T-cell (primary cell): Measurements from ENCODE around the gene CTNS. TPM values are rescaled to one million over a fixed set of nuclear protein-coding genes. Genes with fewer than 3 reads are reported as not detected.

Source experiments
- ATAC-seq, 4 experiments: fragments of 200-7000 bp in 3 of 4; fragments of 150-1000 bp in 1 of 4; cut with Tn5 transposase; replicated peaks in 1 of 4; 1 replicate in 3 of 4; 2 replicates in 1 of 4; pipeline ENCODE4 v1.10.0; 2021; ENCODE audit warnings: moderate library complexity in 3 of 4, mild to moderate bottlenecking in 2 of 4, moderate number of reproducible peaks in 1 of 4
- CTCF ChIA-PET, 2 donors: fragments of 300-600 bp; sonication (Branson Sonifier 250); formaldehyde crosslinking; loops; one replicate each; lab custom pipeline; 2022; ENCODE audit warnings: antibody characterized with exemption in 2 of 2; lab: Charles Lee
- POLR2A ChIA-PET, 2 donors: fragments of 300-600 bp; sonication (Branson Sonifier 250); formaldehyde crosslinking; loops; one replicate each; lab custom pipeline; 2022; ENCODE audit warnings: antibody characterized with exemption in 2 of 2; lab: Charles Lee
- DNase-seq, 35 experiments: peaks; one replicate each; pipeline versions ENCODE4 v3.0.0 to v3.0.0-alpha.2; 2013 to 2023
- H3K27ac ChIP-seq: one replicate; pipeline ENCODE4 v1.5.1; 2013; ENCODE audit warnings: low read length
- H3K27me3 ChIP-seq, 2 experiments: replicated peaks in 1 of 2; 1 replicate in 1 of 2; 2 replicates in 1 of 2; pipeline versions ENCODE4 v1.6.1 to v1.7.0; 2013; ENCODE audit warnings: low read length in 1 of 2, mixed read lengths in 1 of 2; ENCODE audit not compliant: control insufficient read depth in 2 of 2, insufficient read depth in 2 of 2; ENCODE audit errors: extremely low read depth in 1 of 2
- H3K36me3 ChIP-seq, 2 donors: 1 replicate in 1 of 2; 2 replicates in 1 of 2; pipeline versions ENCODE4 v1.6.1 to v1.7.0; 2013; ENCODE audit warnings: low read length in 1 of 2; ENCODE audit not compliant: control insufficient read depth in 2 of 2, insufficient read depth in 1 of 2; ENCODE audit errors: extremely low read depth in 1 of 2
- H3K4me1 ChIP-seq, 2 experiments: 1 replicate in 1 of 2; 2 replicates in 1 of 2; pipeline versions ENCODE4 v1.6.1 to v1.7.0; 2013; ENCODE audit warnings: low read length in 2 of 2, mixed read lengths in 1 of 2; ENCODE audit not compliant: insufficient read depth in 2 of 2, control insufficient read depth in 1 of 2; ENCODE audit errors: extremely low read depth in 1 of 2
- H3K4me3 ChIP-seq, 2 donors: 1 replicate in 1 of 2; 2 replicates in 1 of 2; pipeline versions ENCODE4 v1.5.1 to v1.7.0; 2013; ENCODE audit warnings: mild to moderate bottlenecking in 2 of 2, low read length in 1 of 2, moderate library complexity in 1 of 2; ENCODE audit not compliant: control insufficient read depth in 1 of 2; ENCODE audit errors: extremely low read depth in 1 of 2
- H3K9me3 ChIP-seq: 2 replicates; pipeline ENCODE4 v1.7.0; 2013
- H3K27ac Mint-ChIP-seq, 2 donors: one replicate each; pipeline ENCODE4 v1.8.0; 2020 to 2021; ENCODE audit warnings: mild to moderate bottlenecking in 2 of 2, mixed read lengths in 2 of 2
- H3K27me3 Mint-ChIP-seq, 2 donors: one replicate each; pipeline ENCODE4 v1.8.0; 2021 to 2022; ENCODE audit warnings: mixed read lengths in 2 of 2
- H3K36me3 Mint-ChIP-seq: one replicate; pipeline ENCODE4 v1.8.0; 2021; ENCODE audit warnings: mixed read lengths
- H3K4me1 Mint-ChIP-seq, 3 donors: one replicate each; pipeline ENCODE4 v1.8.0; 2020 to 2022; ENCODE audit warnings: mixed read lengths in 3 of 3, mild to moderate bottlenecking in 1 of 3
- H3K4me3 Mint-ChIP-seq, 3 donors: one replicate each; pipeline ENCODE4 v1.8.0; 2020 to 2022; ENCODE audit warnings: mild to moderate bottlenecking in 3 of 3, mixed read lengths in 3 of 3, moderate library complexity in 3 of 3
- H3K9me3 Mint-ChIP-seq, 3 donors: one replicate each; pipeline ENCODE4 v1.8.0; 2020 to 2022; ENCODE audit warnings: mixed read lengths in 3 of 3
- WGBS: methylation state at CpG from one replicate; pipeline ENCODE4 v1.1.5; 2013; ENCODE audit warnings: missing lambda C conversion rate; ENCODE audit not compliant: insufficient coverage; 5-methylcytosine and 5-hydroxymethylcytosine counted together
- total RNA-seq, 35 experiments: library from RNA in 6 of 35; stranded (reverse) in 6 of 35; fragments of 120-200 nt in 1 of 35; gene quantifications; one replicate each; pipeline versions ENCODE4 v1.2.1 to v1.2.4 and lab custom pipeline; 2013 to 2026

The CTNS gene
- total RNA-seq, 5 donors from 2014 or later (not counting 1 experiment from before 2014, with no cell fraction given): 7.1 to 15.9 (median 11.4) TPM

- ATAC-seq (no peak), DNase-seq (no peak)
- Mint-ChIP-seq H3K27ac (no peak overlapping the region), H3K36me3 (no peaks in the 10 kb centered on the region), H3K4me1 (no peaks in the 10 kb centered on the region), H3K27me3 (no peaks in the 10 kb centered on the region), H3K4me3 (no peak overlapping the region), H3K9me3 (no peaks in the 10 kb centered on the region)
- no peak overlapping the region for H3K27ac ChIP-seq
- H3K4me3 ChIP-seq: no peak overlapping the region
- no peaks in the 10 kb centered on the region for H3K4me1 ChIP-seq
- ChIA-PET POLR2A (no interaction called here), CTCF (no interaction called here)
- H3K9me3 ChIP-seq: no peaks in the 10 kb centered on the region
- 95% methylated on average over 7 of the region's 7 CpGs for WGBS
- peaks cover 0 to 7% of the 10 kb centered on the region in 2 donors for H3K36me3 ChIP-seq
- H3K27me3 ChIP-seq: no peaks in the 10 kb centered on the region
These were observed 21.0 kb downstream of the CTNS start for GRCh38 chr17:3657588-3657869.

DNA sequence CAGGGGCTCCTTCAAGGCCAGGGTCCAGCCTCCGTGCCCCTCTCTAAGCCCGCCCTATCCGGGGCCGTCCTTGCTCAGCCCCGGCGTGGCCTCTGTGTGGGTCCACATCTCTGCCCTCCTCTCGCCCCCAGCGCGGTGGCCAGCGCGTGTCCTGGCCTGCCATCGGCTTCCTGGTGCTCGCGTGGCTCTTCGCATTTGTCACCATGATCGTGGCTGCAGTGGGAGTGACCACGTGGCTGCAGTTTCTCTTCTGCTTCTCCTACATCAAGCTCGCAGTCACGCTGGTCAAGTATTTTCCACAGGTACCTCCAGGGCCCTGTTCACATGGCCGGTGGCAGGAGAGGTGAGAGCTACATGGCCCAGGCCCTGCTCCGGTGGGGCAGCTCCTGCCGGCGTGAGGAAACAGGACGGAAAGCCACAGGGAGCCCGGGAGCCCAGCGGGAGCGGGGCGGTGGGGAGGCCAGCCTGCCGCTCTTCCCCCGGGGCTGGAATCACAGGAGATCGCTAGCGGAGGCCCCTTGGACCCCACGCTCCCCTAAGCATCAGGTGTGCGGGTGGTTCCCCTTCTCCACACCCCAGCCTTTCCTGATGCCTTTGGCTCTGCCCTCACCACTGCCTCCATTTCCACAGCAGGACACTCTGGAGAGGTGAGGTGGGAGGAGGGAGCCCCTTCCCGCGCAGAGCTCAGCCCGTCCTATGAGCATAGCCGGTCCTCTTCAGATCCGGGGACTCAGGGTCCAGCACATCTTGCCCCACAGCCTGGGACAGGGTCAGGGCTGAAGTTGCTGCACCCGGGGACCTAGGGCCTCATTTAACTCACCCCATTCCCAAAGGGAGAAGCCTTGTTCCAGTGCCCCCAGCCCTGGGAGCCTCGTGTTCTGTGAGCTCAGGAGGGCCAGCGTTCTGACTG, 21.6 kb downstream of the CTNS start:
- DNase-seq (no peak), ATAC-seq (no peak)
- no peaks in the 10 kb centered on the region for H3K27me3 ChIP-seq
- H3K36me3 Mint-ChIP-seq: no peaks in the 10 kb centered on the region
- H3K27me3 Mint-ChIP-seq: no peaks in the 10 kb centered on the region
- no peak overlapping the region for H3K4me3 ChIP-seq
- H3K9me3 ChIP-seq: no peaks in the 10 kb centered on the region
- CTCF ChIA-PET: no interaction called here
- no peak overlapping the region for H3K27ac Mint-ChIP-seq
- H3K9me3 Mint-ChIP-seq: no peaks in the 10 kb centered on the region
- POLR2A ChIA-PET: no interaction called here
- H3K4me1 ChIP-seq: no peaks in the 10 kb centered on the region
- peaks cover 3 to 7% of the 10 kb centered on the region in 2 donors for H3K36me3 ChIP-seq
- H3K4me1 Mint-ChIP-seq: no peaks in the 10 kb centered on the region
- 93% methylated on average over 31 of the region's 42 CpGs for WGBS
- H3K4me3 Mint-ChIP-seq: no peak overlapping the region
- H3K27ac ChIP-seq: no peak overlapping the region

DNA sequence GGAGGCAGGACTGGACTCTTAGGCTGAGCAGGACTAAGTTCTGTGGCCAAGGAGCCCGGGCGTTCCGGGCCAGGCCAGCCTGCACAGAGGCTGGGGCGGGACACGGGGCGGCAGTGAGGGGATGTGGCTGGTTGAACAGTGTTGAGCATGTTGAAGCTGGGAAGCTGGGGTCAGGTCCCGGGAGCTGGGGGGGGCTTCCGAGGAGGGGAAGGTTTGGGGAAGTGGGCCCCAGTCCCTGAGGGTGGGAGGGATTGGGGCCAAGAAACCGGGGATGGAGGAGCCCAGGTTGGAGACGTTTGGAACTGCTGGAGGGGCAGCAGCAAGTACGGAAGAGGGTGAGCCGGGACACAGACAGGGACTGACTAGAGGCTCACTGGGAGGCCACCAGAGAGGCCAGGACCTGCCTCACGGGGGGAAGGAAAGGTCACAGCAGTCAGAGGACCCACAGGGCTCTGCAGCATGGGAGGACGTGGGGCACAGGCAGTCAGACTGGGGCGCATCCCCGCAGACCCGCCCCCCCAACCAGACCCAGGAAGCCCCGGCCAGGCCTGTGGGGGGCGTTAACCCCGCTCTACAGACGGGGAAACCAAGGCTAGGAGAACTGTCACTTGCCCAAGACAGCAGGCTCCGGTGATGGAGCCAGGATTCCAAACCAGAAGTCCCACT, 22.4 kb downstream of the CTNS start:
- DNase-seq (no peak), ATAC-seq (no peak)
- Histone ChIP-seq H3K27me3 (no peaks in the 10 kb centered on the region), H3K9me3 (no peaks in the 10 kb centered on the region), H3K36me3 (peaks cover 3 to 7% of the 10 kb centered on the region in 2 donors), H3K4me1 (no peaks in the 10 kb centered on the region), H3K4me3 (no peak overlapping the region), H3K27ac (no peak overlapping the region)
- CTCF ChIA-PET: no interaction called here
- Mint-ChIP-seq H3K4me3 (no peak overlapping the region), H3K9me3 (no peaks in the 10 kb centered on the region), H3K4me1 (no peaks in the 10 kb centered on the region), H3K27me3 (no peaks in the 10 kb centered on the region), H3K27ac (no peak overlapping the region), H3K36me3 (no peaks in the 10 kb centered on the region)
- POLR2A ChIA-PET: no interaction called here
- 83% methylated on average over 21 of the region's 22 CpGs for WGBS

DNA sequence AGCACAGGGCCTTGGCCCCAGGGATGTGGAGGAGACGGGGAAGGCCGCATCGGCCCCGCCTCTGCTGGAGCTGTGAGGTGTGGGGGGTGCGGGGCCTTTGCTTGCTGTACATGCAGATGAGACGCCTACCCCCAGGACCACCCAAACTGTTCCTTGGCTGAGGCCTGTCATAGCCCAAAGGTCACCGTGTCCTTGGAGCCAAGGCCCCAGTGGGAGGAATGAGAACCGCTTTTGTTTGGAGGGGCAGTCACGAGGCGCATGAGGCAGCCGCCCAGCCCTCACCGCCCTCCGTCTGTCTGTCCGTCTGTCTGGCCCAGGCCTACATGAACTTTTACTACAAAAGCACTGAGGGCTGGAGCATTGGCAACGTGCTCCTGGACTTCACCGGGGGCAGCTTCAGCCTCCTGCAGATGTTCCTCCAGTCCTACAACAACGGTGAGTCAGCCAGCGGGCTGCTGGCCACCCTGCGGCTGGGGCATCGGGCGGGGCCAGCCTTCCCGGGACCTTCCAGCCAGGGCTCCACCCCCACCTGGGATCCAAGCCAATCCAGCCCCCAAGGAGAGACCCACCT, 23.1 kb downstream of the CTNS start:
- ChIA-PET CTCF (no interaction called here), POLR2A (no interaction called here)
- H3K27ac Mint-ChIP-seq: no peak overlapping the region
- H3K9me3 Mint-ChIP-seq: no peaks in the 10 kb centered on the region
- no peaks in the 10 kb centered on the region for H3K4me1 Mint-ChIP-seq
- no peak for ATAC-seq
- Histone ChIP-seq H3K9me3 (no peaks in the 10 kb centered on the region), H3K27me3 (no peaks in the 10 kb centered on the region), H3K27ac (no peak overlapping the region), H3K36me3 (peaks cover 3 to 7% of the 10 kb centered on the region in 2 donors), H3K4me3 (no peak overlapping the region), H3K4me1 (no peaks in the 10 kb centered on the region)
- 94% methylated on average over 9 of the region's 22 CpGs for WGBS
- no peak for DNase-seq
- no peak overlapping the region for H3K4me3 Mint-ChIP-seq
- no peaks in the 10 kb centered on the region for H3K36me3 Mint-ChIP-seq
- H3K27me3 Mint-ChIP-seq: no peaks in the 10 kb centered on the region

DNA sequence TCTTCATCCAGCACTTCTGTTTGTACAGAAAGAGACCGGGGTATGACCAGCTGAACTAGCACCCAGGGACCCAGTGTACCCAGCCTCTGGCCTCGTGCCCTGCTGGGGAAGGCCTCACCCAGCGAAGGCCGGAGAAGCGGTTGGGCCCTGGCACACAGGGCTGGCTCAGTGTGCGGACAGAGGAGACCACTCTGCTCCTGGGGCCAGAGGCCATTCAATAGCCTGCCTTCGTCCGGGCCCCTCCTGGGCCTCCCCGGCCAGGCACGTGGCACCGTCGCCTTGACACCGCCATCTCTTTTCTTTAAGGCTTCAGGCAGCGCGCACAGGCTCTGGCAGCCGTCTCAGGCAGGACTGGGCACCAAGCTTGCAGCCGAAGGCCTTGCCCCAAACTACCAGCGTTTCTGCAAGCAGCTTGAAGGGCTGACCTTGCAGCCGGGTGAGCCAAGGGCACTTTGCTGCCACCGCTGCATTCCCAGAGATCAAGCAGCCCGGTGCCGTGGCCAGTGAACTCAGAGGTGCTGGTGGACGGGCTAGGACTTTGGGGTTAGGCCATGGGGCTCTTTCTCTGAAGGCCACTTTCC, 23.8 kb downstream of the CTNS start:
- Histone ChIP-seq H3K4me1 (no peaks in the 10 kb centered on the region), H3K27me3 (no peaks in the 10 kb centered on the region), H3K36me3 (peaks cover 3% of the 10 kb centered on the region in 2 donors), H3K4me3 (no peak overlapping the region), H3K9me3 (no peaks in the 10 kb centered on the region), H3K27ac (no peak overlapping the region)
- ChIA-PET CTCF (no interaction called here), POLR2A (no interaction called here)
- H3K4me1 Mint-ChIP-seq: peaks cover 0 to 3% (median 0%) of the 10 kb centered on the region in 3 donors
- no peak overlapping the region for H3K27ac Mint-ChIP-seq
- ATAC-seq (no peak), DNase-seq (no peak)
- no peaks in the 10 kb centered on the region for H3K27me3 Mint-ChIP-seq
- no peaks in the 10 kb centered on the region for H3K36me3 Mint-ChIP-seq
- WGBS: 96% methylated on average over 22 of the region's 23 CpGs
- no peaks in the 10 kb centered on the region for H3K9me3 Mint-ChIP-seq
- no peak overlapping the region for H3K4me3 Mint-ChIP-seq
